Bone marrow (tissue), 2 donors: Measurements from ENCODE around the gene BTNL8.
"Not testable (repeated sequence)": the region's sequence is repeated elsewhere in the genome, so short reads cannot be mapped to it uniquely, and the experiment has no call there.

Experiments
- DNase-seq, 2 donors: peaks; one replicate each; lab custom pipeline; 2025; lab: John Stamatoyannopoulos, UW

BTNL8 gene

DNA sequence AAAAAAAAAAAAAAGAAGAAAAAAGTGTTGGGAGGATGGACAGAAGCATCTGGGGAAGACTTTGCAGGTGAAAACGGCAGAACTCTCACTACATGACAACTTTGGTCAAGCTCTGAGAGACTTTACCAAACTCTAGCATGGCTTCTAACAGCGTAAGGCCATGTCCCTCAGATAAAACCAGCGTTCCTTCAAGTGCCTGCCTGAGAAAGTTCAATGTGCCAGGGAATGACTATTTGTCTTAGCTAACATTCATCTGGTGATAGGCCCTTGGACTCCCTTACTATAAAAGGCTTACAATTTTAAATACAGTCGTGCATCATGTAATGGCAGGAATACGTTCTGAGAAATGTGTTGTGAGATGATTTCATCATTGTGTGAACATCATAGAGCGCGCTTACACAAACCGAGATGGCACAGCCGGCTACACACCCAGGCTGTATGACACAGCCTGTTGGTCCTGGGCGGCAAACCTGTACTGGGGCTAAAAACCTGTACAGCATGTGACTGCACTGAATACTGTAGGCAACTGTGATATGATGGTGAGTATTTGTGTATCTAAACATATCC is 23.0 kb upstream of the BTNL8 start:
- DNase-seq, result no peak

DNA sequence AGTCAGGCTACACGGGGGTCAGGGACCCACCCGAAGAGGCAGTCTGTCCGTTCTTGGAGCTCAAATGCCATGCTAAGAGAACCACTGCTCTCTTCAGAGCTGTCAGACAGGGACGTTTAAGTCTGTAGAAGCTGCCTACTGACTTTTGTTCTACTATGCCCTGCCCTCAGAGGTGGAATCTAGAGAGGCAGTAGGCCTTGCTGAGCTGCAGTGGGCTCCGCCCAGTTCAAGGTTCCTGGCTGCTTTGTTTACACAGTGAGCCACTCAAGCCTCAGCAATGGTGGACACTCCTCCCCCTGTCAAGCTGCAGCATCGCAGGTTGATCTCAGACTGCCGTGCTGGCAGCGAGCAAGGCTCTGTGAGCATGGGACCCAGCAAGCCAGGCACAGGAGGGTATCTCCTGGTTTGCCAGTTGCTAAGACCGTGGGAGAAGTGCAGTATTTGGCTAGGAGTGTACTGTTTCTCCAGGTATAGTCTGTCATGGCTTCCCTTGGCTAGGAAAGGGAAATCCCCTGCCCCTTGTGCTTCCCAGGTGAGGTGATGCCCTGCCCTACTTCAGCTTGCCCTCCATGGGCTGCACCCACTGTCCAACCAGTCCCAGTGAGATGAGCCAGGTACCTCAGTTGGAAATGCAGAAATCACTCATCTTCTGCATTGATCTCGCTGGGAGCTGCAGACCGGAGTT is 13.0 kb upstream of the BTNL8 start:
- not testable (repeated sequence) for DNase-seq

DNA sequence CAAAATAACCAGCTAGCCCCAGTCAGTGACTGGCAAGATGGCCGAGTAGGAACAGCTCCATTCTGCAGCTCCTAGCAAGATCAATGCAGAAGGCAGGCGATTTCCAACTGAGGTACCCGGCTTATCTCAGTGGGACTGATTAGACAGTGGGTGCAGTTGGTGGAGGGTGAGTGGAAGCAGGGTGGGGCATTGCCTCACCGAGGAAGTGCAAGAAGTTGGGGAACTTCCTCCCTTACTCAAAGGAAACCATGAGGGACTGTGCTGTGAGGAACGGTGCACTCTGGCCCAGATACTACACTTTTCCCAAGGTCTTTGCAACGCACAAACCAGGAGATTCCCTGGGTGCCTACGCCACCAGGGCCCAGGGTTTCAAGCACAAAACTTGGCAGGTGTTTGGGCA is 9.6 kb upstream of the BTNL8 start:
- DNase-seq, result no peak

DNA sequence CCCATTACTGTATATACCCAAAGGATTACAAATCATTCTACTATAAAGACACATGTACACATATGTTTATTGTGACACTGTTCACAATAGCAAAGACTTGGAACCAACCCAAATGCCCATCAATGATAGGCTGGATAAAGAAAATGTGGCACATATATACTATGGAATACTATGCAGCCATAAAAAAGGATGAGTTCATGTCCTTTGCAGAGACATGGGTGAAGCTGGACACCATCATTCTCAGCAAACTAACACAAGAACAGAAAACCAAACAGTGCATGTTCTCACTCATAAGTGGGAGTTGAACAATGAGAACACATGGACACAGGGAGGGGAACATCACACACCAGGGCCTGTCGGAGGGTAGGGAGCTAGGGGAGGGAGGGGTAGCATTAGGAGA is 3.6 kb upstream of the BTNL8 start:
- DNase-seq, result not testable (repeated sequence)

DNA sequence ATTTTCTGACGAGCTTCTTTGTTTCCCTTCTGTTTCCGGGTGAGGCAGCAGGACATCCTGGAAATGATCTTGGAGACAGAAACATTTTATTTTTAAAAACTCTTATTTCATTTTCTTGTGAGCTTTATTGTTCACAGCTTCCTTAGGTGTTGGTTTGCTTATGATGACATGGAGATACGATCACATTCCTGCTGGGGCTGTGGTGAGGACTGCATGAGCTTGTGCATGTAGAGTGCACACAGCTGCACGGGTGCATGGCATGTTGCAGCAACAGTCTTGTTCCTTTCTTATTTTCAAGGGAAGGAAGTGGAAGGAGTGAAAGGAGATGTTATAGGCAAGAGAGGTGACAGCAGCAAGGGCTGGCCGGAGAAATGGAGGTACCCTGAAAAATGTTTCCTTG is 1.2 kb downstream of the BTNL8 start:
- no peak for DNase-seq

DNA sequence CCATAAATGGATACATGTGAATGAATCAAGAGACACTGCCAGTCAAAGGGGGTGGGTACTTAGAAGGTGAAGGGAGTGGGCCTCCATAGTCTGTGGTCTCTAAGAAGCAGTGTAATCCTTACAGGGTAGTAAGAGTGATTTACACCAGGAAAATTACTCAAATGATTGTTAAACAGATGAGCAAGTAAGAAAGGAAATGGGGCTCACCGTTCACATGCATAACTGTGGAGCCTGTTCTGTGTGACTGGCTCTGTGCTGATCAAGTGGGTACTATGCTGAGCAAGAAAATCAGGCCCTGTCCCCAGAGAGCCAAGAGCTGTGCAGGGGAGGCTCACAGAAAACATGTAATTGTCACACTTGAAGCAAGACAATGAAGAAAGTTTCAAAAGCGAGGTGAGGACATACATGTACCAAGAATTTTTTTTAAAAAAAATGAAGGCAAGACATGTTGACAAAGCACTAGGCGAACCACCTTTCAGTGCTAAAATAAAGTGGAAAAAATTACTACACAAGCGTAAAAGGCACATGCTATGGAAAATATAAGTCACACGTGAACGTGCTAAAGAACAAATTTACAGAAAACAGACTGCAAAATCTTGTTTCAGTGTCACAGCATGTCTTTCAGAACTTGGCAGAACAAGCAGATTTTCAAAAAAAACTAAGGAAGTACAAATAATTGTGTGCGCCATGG is 2.5 kb downstream of the BTNL8 start:
- DNase-seq, result no peak

DNA sequence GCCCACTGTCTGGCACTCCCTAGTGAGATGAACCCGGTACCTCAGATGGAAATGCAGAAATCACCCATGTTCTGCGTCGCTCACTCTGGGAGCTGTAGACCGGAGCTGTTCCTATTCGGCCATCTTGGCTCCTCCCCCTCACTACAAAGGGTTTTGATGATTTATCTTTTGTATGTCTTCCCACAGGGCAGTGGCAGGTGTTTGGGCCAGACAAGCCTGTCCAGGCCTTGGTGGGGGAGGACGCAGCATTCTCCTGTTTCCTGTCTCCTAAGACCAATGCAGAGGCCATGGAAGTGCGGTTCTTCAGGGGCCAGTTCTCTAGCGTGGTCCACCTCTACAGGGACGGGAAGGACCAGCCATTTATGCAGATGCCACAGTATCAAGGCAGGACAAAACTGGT is 9.4 kb downstream of the BTNL8 start:
- DNase-seq, result no peak

DNA sequence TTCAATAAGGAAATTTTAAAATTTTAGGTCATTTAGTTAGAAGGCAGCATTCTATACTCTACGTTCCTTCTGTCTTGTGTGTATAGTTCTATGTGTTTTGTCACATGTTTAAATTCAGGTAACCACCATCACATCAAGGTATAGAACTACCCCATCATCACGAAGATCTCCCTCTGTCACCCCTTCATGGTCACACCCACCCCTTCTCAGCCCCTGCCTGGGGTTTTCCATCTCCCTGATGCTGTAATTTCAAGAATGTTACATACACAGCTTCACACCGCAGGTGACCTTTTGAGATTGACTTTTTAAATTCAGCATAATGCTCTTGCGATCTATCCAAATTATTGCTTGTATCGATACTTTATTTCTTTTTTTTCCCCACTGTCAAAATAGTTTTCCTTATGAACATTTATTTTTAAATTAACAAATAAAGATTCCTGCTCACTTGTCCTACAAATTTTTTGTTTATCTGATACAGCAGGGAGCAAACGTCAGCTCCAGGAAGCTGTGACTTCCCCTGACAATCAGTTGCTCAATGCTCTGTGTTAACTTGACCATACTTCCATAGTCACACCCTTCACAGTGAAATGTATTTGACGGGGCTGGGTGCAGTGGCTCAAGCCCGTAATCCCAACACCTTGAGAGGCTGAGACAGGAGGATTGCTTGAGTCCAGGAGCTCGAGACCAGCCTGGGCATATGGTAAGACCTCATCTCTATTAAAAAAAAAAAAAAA is 10.2 kb downstream of the BTNL8 start:
- no peak for DNase-seq

DNA sequence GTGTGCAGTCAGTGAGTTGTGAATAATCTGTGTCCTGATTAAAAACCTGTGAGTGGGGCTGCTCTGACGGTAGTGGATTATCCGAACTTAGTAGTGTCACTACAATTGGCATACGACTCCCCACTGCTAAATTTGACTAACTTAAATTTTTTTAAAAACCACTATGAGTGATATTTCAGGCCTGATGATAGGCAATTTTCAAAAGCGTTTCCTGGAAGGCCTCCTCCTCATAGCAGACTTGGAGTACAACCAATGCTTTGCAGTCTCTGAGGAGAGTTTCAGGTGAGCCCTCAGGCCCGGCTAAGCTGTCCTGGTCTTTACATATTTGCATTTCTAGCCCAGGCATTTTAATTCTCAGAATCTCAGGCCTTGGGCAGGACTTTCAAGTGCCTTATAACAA is 10.8 kb downstream of the BTNL8 start:
- DNase-seq, result no peak

DNA sequence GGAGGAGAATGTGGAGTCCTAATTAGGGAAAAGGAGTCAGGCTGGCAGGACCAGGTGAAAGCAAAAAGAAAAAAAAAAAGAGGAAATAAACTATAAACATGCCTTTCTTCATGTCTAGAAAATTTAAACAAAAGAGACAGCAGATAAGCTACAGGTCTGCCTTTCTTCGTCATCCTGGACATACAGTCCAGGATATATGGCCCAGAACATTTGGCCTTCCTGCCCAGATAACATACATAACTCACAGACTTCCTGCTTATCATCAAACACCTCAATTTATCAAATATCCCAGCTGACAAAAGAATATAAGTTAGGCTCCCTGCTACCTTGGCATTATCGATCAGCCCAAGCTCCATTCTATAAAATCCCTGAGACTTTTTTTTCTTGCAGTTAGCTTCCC is 11.2 kb downstream of the BTNL8 start:
- no peak for DNase-seq

DNA sequence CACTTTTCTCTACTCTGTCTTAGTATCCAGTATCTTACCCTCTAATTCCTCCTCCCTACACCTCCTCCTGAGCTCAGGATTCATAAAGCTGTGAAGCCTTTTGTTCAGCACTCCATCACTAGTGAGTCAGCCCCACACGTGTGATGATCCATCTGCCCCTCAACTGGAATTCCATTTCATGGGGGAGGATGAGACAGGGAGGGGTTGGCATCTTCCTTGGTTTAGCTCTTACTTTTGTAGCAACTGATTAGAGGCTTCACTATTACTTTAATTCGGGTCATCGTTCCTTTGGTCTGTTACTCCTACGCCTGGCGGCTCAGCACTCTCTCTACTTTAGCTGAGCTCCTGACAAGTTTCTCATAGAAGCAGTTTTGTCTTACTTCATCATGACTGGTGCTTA is 11.8 kb downstream of the BTNL8 start:
- DNase-seq, result no peak

DNA sequence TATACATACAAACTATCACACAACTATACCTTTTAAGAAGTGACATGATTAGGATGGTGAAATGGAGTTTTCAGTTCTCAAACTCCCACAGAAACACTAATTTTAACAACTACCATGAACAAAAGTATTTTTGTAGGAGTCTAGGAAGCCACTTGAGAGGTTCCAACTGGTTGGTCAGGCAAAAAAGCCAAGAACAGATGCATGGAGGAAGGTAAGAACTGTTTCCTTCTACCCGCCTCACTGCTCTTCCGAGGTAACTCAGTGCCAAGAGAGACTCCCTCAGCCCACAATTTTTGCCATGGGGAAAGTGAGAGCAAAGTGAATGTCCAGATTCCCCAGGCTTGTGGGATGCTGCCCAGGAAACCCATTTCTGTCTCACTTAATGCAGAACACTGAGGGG is 15.7 kb downstream of the BTNL8 start:
- DNase-seq, result no peak

DNA sequence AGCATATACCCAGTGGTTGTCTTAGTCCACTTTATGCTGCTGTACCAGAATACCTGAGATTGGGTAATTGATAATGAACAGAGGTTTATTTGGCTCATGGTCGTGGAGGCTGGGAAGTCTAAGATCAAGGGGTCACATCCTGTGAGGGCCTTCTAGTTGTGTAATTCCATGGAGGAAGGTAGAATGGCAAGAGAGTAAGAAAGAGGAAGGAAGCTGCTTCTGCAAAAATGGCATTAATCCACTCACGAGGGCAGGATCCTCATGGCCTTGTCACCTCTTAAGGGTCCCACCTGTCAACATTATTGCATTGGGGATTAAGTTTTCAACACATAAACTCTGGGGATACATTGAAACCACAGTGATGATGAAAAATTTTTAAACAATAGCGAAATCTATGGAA is 17.0 kb downstream of the BTNL8 start:
- no peak for DNase-seq

DNA sequence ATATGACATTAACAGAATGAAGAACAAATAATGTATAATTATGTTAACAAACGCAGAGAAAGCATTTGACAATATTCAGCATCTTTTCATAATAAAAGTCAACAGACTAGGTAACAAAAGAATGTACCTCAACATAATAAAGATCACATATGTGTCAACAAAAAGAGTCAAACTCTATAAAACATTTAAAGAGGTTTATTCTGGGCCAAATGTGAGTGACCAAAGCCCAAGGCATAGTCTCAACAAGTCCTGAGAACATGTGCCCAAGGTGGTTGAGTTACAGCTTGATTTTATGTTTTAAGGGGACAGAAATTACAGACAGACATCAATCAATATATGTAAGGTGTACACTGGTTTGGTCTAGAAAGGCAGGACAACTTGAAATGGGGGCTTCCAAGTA is 19.4 kb downstream of the BTNL8 start:
- no peak for DNase-seq

DNA sequence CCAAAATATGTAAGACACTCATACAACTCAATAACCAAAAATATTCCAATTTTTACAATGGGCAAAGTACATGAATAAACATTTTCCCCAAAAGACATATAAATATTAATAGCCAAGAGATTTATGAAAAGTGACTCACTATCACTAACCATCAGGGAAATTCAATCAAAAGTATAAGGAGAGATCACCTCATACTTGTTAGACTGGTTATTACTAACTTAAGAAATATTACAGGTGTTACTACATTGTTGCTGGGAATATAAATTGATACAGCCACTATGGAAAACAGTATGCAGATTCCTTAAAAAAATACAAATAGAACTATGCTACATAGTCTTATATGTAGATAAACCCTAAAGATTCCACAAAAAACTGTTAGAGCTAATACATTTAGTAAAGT is 21.8 kb downstream of the BTNL8 start:
- no peak for DNase-seq

DNA sequence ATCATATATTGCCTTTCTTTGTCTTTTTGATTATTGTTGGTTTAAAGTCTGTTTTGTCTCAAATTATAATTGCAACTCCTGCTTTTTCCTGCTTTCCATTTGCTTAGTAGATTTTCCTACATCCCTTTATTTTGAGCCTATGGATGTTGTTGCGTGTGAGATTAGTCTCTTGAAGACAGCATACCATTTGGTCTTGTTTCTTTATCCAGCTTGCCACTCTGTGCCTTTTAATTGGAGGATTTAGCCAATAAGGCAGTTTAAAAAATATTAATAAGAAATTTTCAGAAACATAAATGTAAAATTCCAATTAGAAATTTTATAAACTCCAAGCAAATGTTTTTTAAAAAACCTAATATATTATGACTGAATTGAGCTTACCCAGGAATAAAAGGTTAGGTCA is 24.0 kb downstream of the BTNL8 start:
- DNase-seq, result no peak

DNA sequence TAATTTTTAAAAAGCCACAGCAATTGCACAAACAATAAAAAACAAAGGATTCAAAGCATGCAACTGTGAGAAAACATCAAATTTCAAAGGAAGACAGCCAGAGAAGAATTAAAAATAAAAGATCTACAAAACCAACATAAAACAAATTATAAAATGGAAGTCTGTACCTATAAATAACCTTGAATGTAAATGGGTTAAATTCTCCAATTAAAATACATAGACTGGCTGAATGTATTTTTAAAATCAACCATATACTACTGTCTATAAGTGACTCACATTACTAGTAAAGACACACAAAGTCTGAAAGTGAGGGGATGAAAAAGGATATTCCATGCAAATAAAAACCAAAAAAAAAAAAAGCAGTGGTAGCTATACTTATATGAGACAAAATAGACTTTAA is 33.7 kb downstream of the BTNL8 start:
- DNase-seq, result no peak

DNA sequence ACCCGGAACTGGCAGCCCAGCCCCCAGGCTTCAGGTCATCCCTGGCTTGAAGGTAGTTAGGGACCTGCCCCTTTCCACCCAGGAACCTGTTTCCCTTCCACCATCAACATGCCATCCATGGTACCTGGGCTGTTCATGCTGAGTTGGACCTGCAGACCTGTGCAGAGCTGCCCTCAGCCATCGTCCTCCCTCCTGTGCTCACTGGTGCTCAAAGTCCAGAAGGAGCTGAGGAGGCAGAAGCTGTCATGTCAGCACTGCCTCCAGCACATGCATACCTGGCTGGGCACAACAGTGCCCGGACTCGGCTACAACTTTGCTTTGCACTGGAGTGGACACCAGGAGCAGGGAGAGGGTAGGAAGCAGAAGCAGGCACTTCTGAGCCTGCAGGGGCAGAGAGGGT is 36.2 kb downstream of the BTNL8 start:
- DNase-seq, result no peak

DNA sequence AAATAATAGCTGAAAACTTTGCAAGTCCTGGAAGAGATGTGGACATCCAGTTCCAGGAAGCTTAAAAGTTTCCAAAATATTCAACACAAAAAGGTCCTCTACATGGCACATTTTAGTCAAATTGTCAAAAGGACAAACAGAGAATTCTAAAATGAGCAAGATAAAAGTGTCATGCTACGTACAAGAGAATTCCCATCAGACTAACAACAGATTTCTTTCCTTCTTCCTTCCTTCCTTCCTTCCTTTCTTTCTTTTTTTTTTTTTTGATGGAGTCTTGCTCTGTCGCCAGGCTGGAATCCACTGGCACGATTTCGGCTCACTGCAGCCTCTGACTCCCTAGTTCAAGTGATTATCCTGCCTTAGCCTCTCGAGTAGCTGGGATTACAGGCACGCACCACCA is 39.3 kb downstream of the BTNL8 start:
- DNase-seq, result no peak

DNA sequence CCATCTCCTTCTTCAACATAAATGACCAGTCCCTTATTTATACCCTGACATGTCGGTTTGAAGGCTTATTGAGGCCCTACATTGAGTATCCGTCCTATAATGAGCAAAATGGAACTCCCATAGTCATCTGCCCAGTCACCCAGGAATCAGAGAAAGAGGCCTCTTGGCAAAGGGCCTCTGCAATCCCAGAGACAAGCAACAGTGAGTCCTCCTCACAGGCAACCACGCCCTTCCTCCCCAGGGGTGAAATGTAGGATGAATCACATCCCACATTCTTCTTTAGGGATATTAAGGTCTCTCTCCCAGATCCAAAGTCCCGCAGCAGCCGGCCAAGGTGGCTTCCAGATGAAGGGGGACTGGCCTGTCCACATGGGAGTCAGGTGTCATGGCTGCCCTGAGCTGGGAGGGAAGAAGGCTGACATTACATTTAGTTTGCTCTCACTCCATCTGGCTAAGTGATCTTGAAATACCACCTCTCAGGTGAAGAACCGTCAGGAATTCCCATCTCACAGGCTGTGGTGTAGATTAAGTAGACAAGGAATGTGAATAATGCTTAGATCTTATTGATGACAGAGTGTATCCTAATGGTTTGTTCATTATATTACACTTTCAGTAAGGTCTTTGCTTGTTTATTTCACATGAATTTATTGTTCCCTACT is 51.5 kb downstream of the BTNL8 start:
- no peak for DNase-seq

DNA sequence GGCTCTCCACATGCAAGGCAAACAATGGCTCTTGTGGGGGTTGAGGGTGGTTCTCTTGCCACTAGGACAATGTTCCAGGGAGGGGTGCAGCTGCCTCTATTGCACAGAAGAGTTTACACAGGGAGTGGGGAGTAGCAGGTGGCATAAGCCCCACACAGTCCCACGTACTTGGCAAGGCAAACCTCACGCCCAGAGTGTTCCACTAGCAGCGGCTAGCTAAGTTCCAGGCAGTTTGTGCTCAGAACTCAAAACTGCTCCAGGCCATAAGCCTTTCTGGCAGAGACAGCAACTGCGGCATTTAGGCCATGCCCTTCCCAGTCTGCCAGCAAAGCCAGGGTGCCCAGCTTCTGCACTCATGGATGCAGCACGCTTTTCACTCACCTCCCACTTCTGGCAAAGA is 60.7 kb downstream of the BTNL8 start:
- no peak for DNase-seq

DNA sequence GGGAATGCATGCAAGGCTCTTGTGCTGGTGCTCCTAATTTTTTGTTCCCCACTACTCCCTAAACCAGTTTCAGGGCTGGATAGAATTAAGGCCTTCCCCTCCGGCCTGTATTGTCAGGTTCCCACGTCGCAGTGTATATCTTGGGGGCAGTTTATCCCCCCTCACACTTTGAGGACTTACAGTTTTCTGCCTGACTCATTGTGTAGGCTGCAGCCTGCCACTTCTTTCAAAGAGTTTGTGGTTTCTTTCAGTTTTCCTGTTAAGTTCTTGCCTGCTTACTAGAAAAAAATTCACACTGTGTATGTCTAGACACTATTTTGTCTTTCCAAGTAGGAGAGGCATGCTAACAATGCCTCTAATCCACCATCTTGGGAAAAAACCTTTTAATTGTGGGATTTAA is 61.2 kb downstream of the BTNL8 start:
- DNase-seq, result no peak

DNA sequence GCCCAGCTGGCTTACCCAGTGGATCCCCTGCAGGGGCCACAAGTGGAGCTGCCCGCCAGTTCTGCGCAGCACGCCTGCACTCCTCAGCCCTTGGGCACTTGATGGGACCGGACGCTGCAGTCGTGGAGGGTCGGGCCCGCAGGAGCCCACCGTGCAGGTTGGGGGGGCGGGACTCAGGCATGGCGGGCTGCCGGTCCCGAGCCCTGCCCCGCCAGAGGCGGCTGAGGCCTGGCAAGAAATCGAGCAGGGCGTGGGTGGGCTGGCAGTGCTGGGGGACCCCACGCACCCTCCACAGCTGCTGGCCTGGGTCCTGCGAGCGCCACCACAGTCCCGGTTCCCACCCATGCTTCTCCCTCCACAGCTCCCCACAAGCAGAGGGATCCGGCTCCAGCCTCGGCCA is 70.4 kb downstream of the BTNL8 start:
- no peak for DNase-seq
